Skin of body (tissue), 2 donors: ENCODE measurements around the gene DRD4. TPM values are rescaled to one million over a fixed set of nuclear protein-coding genes. Genes with fewer than 3 reads are reported as not detected.

Experiments
- DNase-seq: peaks from one replicate; lab custom pipeline; 2025; lab: John Stamatoyannopoulos, UW
- total RNA-seq: library from RNA; depleted of rRNA; stranded (reverse); fragments of >200 nt; gene quantifications from one replicate; pipeline ENCODE4 v1.2.3, GENCODE V29; 2014

DRD4 gene
- total RNA-seq, 1 donor from 2014 or later = not detected

- DNase-seq = no peak
These were observed 15.9 kb upstream of the DRD4 start for GRCh38 chr11:620935-621814.

- no peak for DNase-seq
These were observed 15.2 kb upstream of the DRD4 start for GRCh38 chr11:621838-622237.

GRCh38 chr11:623349-623869 lies 13.7 kb upstream of the DRD4 start:
- no peak for DNase-seq

- no peak for DNase-seq
These were observed 12.9 kb upstream of the DRD4 start for GRCh38 chr11:623999-624704.

GRCh38 chr11:624705-625635 lies 12.1 kb upstream of the DRD4 start, which contains the start of gene CDHR5:
CDHR5 (minus strand) TSS chr11:624955; CDS start chr11:624902, 53 bp downstream.
- DNase-seq = no peak

- no peak for DNase-seq
These were observed 11.3 kb upstream of the DRD4 start for GRCh38 chr11:625636-626268.

GRCh38 chr11:626475-627307 lies 10.4 kb upstream of the DRD4 start, which contains the start of gene SCT:
SCT (minus strand) TSS chr11:627181; CDS start chr11:627143, 38 bp downstream.
- DNase-seq = no peak

- DNase-seq = no peak
These were observed 9.8 kb upstream of the DRD4 start for GRCh38 chr11:627308-627576.

GRCh38 chr11:628056-628455 lies 9.0 kb upstream of the DRD4 start:
- DNase-seq = no peak

- no peak for DNase-seq
These were observed 7.9 kb upstream of the DRD4 start for GRCh38 chr11:629237-629583.

- no peak for DNase-seq
These were observed 6.2 kb upstream of the DRD4 start for GRCh38 chr11:630871-631270.

GRCh38 chr11:635945-636510 lies 1.0 kb upstream of the DRD4 start:
- DNase-seq = no peak

GRCh38 chr11:637333-637592 lies 194 bp downstream of the DRD4 start:
- DNase-seq = no peak

- DNase-seq = no peak
These were observed 788 bp downstream of the DRD4 start for GRCh38 chr11:637593-638521.

- no peak for DNase-seq
These were observed 1.7 kb downstream of the DRD4 start for GRCh38 chr11:638631-639331.

GRCh38 chr11:639332-639955 lies 2.4 kb downstream of the DRD4 start:
- DNase-seq = no peak

- DNase-seq = no peak
These were observed 3.1 kb downstream of the DRD4 start for GRCh38 chr11:640021-640706.
